HG03571 (cell line): ENCODE data around the gene ZMAT5.
"Not testable (repeated sequence)": the region's sequence is repeated elsewhere in the genome, so short reads cannot be mapped to it uniquely, and the experiment has no call there.

Source experiments
- ATAC-seq: cut with Tn5 transposase; IDR thresholded peaks from one replicate; pipeline ENCODE4 v1.9.1; 2021; ENCODE audit not compliant: unreplicated experiment

ZMAT5 gene

GRCh38 chr22:29754658-29755395 lies 12.0 kb downstream of the ZMAT5 start:
- not testable (repeated sequence) for ATAC-seq

- no peak for ATAC-seq
These were observed 12.8 kb downstream of the ZMAT5 start for GRCh38 chr22:29753808-29754657.

- no peak for ATAC-seq
These were observed 15.1 kb downstream of the ZMAT5 start for GRCh38 chr22:29751669-29752068.

DNA sequence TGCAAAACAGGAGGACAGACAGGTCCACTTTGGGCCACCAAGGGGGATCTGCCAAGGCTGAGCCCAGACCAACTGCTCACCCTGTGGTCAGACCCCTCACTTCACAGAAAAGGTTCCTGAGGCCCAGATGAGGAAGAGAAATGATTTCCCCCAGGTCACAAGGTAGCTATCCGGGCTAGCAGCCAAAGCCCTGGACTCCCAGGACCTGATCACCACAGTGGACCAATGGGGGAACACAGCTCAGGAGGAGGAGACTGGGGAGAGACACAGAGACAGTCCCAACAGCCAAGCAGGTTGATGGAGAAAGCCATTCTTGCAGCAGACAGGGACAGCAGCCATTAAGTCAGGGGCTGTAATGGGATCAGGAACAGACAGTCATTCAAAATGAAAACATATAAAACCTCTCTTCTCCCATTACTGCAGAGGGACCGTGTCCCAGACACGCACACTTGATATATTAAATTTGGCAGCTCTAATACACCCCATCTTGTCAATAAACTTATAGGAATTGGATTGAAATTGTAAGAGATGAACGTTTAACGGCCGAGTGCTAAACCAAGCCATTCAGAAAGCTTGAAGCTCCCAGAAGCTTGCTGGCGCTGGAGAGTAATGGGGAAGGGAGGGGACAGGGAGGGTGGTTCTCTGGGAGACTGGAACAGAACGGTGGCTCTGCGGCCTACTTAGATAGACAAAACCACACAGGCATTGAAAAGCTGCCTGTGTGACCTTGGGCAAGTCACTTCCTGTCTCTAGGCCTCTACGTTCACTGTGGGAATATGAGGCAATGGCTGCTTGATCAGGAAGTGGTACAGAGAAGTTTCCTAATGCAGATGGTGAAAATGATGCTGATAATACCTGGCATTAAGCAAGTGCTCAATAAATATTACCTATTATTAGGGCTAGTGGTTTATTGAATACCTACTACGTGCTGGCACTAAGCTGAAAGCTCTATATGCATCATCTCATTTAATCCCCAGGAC lies 16.0 kb downstream of the ZMAT5 start:
- ATAC-seq, result no peak

DNA sequence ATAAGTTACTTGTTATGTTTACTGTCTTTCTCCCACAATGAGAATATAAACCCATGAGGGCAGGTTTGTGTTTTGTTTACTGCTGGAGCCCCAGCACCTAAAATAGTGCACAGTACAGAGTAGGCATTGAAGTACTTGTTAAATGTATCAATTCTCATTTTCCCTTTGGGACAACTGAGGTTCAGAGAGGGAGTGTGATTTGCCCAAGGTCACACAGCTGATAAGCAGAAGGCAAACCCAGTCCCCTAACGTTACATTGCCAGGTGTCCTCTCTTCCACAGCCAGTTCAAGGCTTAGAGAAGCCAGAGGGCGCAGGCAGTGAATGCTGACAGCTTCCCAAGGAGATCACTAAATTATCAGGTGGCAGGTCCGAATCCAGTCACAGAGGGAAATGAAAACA lies 16.8 kb downstream of the ZMAT5 start:
- no peak for ATAC-seq

GRCh38 chr22:29748248-29748893 lies 18.4 kb downstream of the ZMAT5 start:
- ATAC-seq, result no peak

DNA sequence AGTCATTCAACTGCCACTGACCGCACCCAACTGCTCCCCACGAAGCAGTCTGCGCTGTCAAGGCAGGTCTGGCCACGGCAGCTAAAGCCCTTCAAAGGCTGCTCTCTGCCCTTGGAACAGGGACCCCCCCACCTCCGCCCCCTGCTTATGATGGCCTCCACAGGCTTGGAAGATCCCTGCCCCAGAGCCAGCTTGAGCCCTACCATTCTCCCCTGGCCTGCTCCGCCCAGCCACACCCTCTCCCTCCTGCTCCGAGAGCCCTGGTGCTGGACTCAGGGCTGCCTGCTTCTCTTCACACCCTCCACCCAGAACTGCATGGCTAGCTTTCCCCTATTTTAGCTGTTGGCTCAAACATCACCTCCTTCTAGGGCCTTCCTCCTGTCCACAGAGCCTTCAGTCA lies 19.0 kb downstream of the ZMAT5 start:
- ATAC-seq, result no peak

GRCh38 chr22:29744902-29745301 lies 21.9 kb downstream of the ZMAT5 start:
- no peak for ATAC-seq

DNA sequence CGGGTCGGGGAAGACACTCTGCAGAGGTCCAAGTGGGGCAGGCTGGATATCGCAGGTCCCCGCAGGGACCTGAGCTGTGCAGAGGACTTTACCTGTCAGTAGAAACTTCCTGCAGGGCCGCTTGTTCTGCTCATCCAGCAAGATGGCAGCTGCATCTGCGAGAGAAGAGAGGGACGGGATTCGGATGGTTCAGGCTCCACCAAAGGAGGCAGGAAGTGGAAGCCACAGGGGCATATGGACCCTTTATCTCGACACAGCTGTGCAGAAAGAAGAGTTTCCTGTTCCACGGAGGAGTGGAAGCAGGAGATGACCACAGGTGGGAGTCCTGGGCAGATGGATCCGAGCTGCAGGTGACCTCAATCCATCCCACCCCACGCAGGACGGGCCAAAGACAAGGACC lies 24.5 kb downstream of the ZMAT5 start:
- no peak for ATAC-seq

- no peak for ATAC-seq
These were observed 24.9 kb downstream of the ZMAT5 start for GRCh38 chr22:29741926-29742325.

DNA sequence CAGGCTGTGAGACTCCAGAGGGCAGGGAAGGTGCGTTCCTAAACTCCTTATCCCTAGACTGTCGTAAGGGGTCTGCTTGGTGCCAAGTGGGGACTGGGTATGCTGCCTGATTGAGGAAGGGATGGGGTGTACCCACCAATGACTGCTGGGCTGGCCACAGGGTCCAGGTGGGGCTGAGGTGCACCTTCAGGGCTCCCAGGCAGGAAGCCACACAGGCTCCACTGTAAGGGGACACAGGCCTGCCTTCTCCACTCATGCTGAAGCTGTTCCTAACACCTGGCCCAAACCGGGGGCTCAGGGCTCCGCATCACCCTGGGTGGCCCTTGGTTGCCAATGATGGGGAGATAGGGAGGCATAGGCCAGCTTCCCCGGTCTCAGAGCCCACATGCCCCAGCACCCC lies 26.6 kb downstream of the ZMAT5 start:
- no peak for ATAC-seq

- no peak for ATAC-seq
These were observed 27.4 kb downstream of the ZMAT5 start for GRCh38 chr22:29739346-29739875.

GRCh38 chr22:29738118-29738815 lies 28.5 kb downstream of the ZMAT5 start:
- no peak for ATAC-seq

DNA sequence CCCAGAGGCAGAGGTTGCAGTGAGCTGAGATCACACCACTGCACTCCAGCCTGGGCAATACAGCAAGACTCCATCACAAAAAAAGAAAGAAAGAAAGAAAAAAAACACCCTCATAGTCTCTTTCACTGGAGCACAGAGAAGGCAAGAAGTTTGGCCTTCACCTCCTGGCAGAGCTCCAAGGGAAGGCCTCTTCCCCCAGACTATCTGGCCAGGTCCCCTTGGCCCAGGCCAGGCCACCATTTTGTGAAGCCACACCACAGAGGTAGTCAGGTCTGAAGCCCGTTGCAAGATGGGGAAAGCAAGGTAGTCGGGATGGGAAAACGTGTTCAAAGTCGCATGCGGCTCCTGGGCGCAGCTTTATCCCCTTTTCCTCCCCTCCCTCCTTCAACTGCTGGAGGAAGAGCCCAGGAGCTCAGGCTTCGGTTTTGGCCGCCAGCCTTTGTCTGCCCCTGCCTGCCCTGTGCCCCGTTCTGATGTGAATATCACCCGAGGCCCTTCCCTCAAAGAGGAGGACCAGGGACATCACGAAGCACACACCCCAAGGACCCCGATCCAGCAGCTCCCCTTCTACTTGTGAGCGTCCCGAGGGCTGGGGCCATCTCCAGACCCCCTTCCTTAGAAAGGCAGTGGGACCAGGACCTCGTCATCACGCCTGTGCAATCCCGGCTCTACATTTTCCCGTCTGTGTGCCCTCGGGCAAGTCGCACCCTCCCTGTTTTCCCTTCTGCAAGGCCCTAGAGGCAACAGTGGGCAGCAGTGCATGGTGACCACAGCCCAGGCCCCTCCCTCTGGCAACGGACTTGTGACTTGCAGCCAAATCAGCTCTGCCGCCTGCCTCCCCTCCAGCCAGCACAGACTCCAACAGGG lies 29.3 kb downstream of the ZMAT5 start:
- no peak for ATAC-seq

- ATAC-seq, result no peak
These were observed 31.4 kb downstream of the ZMAT5 start for GRCh38 chr22:29735416-29735815.

DNA sequence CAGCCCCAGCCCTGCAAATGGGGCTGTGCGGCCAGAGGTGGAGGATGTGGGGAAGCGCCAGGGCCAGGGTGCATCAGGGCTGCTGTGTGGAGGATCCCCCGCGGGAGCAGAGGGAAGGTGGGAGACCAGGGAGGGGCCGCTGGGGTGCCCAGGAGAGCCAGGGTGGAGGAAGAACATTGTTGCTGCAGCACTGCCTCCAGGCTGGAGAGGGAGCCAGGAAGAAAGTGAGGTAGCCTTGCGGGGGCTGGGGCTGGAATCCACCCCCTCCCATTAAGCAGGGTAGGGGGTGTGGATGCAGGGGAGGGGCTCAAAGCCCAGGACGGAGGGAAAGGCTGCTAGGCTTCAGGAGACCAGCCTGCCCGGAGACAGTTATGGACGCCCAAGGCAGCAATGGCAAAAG lies 32.0 kb downstream of the ZMAT5 start:
- no peak for ATAC-seq

DNA sequence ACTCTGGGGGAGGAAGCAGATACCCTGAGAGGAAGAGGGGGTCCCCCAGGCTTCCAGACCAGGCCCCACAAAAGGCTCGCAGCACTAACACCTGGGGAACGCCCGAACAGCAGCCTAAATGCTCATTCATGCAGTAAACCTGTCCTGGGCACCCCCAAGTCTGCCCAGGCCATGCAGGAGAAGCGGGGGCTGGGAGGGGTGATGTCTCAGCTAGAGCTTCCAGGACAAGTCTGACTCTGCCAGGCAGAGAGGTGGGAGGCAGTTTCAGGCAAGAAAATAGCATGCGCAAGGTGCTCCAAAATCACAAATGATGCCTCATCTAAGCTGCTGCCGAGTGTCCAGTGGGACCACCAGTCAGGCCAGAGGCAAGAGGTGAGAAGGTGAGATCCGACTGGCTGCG lies 32.4 kb downstream of the ZMAT5 start:
- ATAC-seq, result no peak

DNA sequence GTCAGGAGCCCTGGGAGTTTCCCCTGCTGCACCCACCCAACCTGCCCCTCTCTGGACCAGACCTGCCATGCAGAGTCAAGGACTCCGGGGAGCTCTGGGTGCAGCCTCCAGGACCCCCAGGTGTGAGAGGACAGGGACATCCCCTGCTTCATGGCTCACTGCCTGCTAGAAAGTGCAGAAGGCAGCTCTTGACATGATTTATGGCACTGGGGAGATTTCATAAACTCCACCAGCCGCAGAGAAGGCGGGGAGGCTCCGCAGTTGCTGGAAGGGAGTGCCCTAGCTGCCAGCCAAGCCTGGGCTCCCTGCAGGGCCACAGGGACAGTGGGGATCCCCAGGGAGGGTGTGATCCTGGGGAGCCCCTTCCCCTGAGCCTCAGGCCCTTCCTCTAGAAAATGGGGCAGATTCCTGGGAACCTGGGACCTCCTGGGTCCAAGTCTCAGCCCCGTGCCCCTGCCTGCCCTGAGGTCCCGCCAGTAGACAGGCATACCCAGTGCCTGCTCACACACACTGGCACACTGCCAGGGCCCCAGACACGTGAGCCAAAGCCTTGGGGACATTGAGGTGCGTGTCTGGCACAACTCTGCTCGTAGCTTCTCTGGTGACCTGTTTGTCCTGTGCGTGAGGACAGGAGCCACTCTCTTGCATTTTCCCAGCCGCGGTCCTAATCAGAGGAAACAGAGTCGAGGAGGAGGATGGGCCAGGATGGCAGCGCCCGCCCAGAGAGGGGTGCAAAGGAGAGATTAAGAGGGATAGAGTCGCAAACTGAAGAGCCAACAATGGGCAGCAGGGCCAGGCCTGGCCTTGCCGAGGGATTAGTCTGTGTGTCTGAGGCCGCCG lies 33.2 kb downstream of the ZMAT5 start:
- ATAC-seq, result no peak
